H1 (cell line): ENCODE data around the gene CD72. TPM values are rescaled to one million over a fixed set of nuclear protein-coding genes. Genes with fewer than 3 reads are reported as not detected.
"Not testable (repeated sequence)": the region's sequence is repeated elsewhere in the genome, so short reads cannot be mapped to it uniquely, and the experiment has no call there.

Experiments
- CTCF ChIA-PET: fragments of 300-600 bp; sonication (Branson Sonifier 250); formaldehyde crosslinking; loops from one replicate; lab custom pipeline; 2021; ENCODE audit not compliant: partially characterized antibody; lab: Charles Lee
- POLR2A ChIA-PET: fragments of 300-600 bp; sonication (Branson Sonifier 250); formaldehyde crosslinking; loops from one replicate; lab custom pipeline; 2021; ENCODE audit warnings: inconsistent platforms; ENCODE audit not compliant: partially characterized antibody; lab: Charles Lee
- DNase-seq, 2 experiments: peaks; one replicate each; pipeline versions ENCODE4 v3.0.0 to v3.0.0-alpha.2; 2010 to 2022; ENCODE audit warnings: low spot score in 2 of 2, low read depth in 1 of 2, mixed read lengths in 1 of 2
- FAIRE-seq: peaks from 2 replicates; lab custom pipeline; 2011; peaks lifted over from hg19 to GRCh38; lab: Jason Lieb, UNC
- H2AFZ ChIP-seq: 2 replicates; pipeline ENCODE4 v1.8.1; 2012; ENCODE audit warnings: low read length, inconsistent platforms
- H2AK5ac ChIP-seq: 2 replicates; pipeline ENCODE4 v1.6.1; 2013; ENCODE audit warnings: low read depth, low read length
- H2BK120ac ChIP-seq: replicated peaks from 2 replicates; pipeline ENCODE3; 2013; ENCODE audit warnings: low read depth, low read length, inconsistent platforms
- H2BK12ac ChIP-seq: 2 replicates; pipeline ENCODE4 v1.6.1; 2013; ENCODE audit warnings: low read depth, low read length
- H2BK15ac ChIP-seq: 2 replicates; pipeline ENCODE4 v1.6.1; 2013; ENCODE audit warnings: low read length
- H2BK20ac ChIP-seq: 2 replicates; pipeline ENCODE4 v1.6.1; 2013; ENCODE audit warnings: low read length
- H2BK5ac ChIP-seq: 2 replicates; pipeline ENCODE4 v1.6.1; 2013; ENCODE audit warnings: low read depth, low read length
- H3K14ac ChIP-seq: 2 replicates; pipeline ENCODE4 v1.6.1; 2013; ENCODE audit warnings: inconsistent platforms; ENCODE audit not compliant: insufficient read length
- H3K18ac ChIP-seq: 2 replicates; pipeline ENCODE4 v1.6.1; 2013; ENCODE audit warnings: low read length; ENCODE audit errors: extremely low read depth
- H3K23ac ChIP-seq: 2 replicates; pipeline ENCODE4 v1.6.1; 2013; ENCODE audit warnings: inconsistent platforms; ENCODE audit not compliant: insufficient read length
- H3K23me2 ChIP-seq: 2 replicates; pipeline ENCODE4 v1.6.1; 2013; ENCODE audit warnings: low read depth, low read length
- H3K27ac ChIP-seq: 2 replicates; pipeline ENCODE4 v1.6.1; 2011; ENCODE audit warnings: low read depth, low read length, inconsistent platforms
- H3K27me3 ChIP-seq, 4 experiments: replicated peaks in 1 of 4; 1 replicate in 1 of 4; 2 replicates in 3 of 4; pipeline versions ENCODE4 v1.6.1 to v1.8.1; 2011 to 2013; ENCODE audit warnings: low read length in 3 of 4, mild to moderate bottlenecking in 3 of 4, inconsistent platforms in 2 of 4, mixed read lengths in 2 of 4, moderate library complexity in 1 of 4; ENCODE audit not compliant: control insufficient read depth in 3 of 4, insufficient read depth in 3 of 4; ENCODE audit errors: extremely low read depth in 1 of 4
- H3K36me3 ChIP-seq, 4 experiments: 2 replicates each; pipeline versions ENCODE4 v1.6.1 to v1.8.1; 2011 to 2013; ENCODE audit warnings: mild to moderate bottlenecking in 4 of 4, low read length in 3 of 4, moderate library complexity in 2 of 4, control low read depth in 1 of 4, inconsistent platforms in 1 of 4; ENCODE audit not compliant: insufficient read depth in 4 of 4, control insufficient read depth in 2 of 4
- H3K4ac ChIP-seq: replicated peaks from 2 replicates; pipeline ENCODE3; 2013; ENCODE audit warnings: low read length, low read depth, mixed read lengths, inconsistent platforms; ENCODE audit not compliant: insufficient read length
- H3K4me1 ChIP-seq, 4 experiments: replicated peaks in 1 of 4; 1 replicate in 1 of 4; 2 replicates in 3 of 4; pipeline versions ENCODE4 v1.6.1 to v1.8.1; 2011 to 2013; ENCODE audit warnings: low read length in 3 of 4, inconsistent platforms in 2 of 4, mixed read lengths in 1 of 4; ENCODE audit not compliant: insufficient read depth in 4 of 4, control insufficient read depth in 3 of 4
- H3K4me2 ChIP-seq, 2 experiments: 2 replicates each; pipeline versions ENCODE4 v1.6.1 to v1.8.1; 2011 to 2013; ENCODE audit warnings: low read depth in 2 of 2, low read length in 2 of 2, control low read depth in 1 of 2, inconsistent platforms in 1 of 2, mild to moderate bottlenecking in 1 of 2; ENCODE audit not compliant: insufficient read depth in 1 of 2
- H3K4me3 ChIP-seq, 4 experiments: fragments of 200-600, 300-600 bp in 1 of 4; sonication (generic), shearing (Covaris generic), sonication (Bioruptor Twin) in 1 of 4; 2 replicates each; pipeline versions ENCODE4 v1.5.1 to v1.8.1; 2011 to 2016; ENCODE audit warnings: low read length in 4 of 4, low read depth in 3 of 4, control low read depth in 2 of 4, inconsistent platforms in 2 of 4, mild to moderate bottlenecking in 2 of 4, mixed read lengths in 1 of 4, moderate library complexity in 1 of 4; ENCODE audit not compliant: insufficient read depth in 2 of 4; ENCODE audit errors: extremely low read depth in 1 of 4
- H3K56ac ChIP-seq: replicated peaks from 2 replicates; pipeline ENCODE3; 2013; ENCODE audit warnings: low read depth, mild to moderate bottlenecking, mixed read lengths, low read length, inconsistent platforms; ENCODE audit not compliant: insufficient read length
- H3K79me1 ChIP-seq: 2 replicates; pipeline ENCODE4 v1.6.1; 2013; ENCODE audit warnings: low read depth, low read length, control low read depth
- H3K79me2 ChIP-seq, 2 experiments: 2 replicates each; pipeline versions ENCODE4 v1.6.1 to v1.8.1; 2012 to 2013; ENCODE audit warnings: low read length in 2 of 2, mild to moderate bottlenecking in 2 of 2, inconsistent platforms in 1 of 2; ENCODE audit not compliant: insufficient read depth in 2 of 2, control insufficient read depth in 1 of 2
- H3K9ac ChIP-seq, 4 experiments: replicated peaks in 1 of 4; 1 replicate in 1 of 4; 2 replicates in 3 of 4; pipeline versions ENCODE4 v1.6.1 to v1.8.1; 2011 to 2013; ENCODE audit warnings: low read depth in 3 of 4, low read length in 3 of 4, control low read depth in 2 of 4, mild to moderate bottlenecking in 2 of 4, moderate library complexity in 2 of 4, inconsistent platforms in 1 of 4; ENCODE audit errors: extremely low read depth in 1 of 4
- H3K9me3 ChIP-seq, 2 experiments: 2 replicates each; pipeline versions ENCODE4 v1.6.1 to v1.8.1; 2012 to 2013; ENCODE audit warnings: mild to moderate bottlenecking in 2 of 2, moderate library complexity in 2 of 2, control low read depth in 1 of 2, inconsistent platforms in 1 of 2, low read depth in 1 of 2, low read length in 1 of 2, mixed read lengths in 1 of 2; ENCODE audit not compliant: insufficient read depth in 2 of 2
- H4K20me1 ChIP-seq, 2 experiments: replicated peaks in 1 of 2; 2 replicates each; pipeline versions ENCODE3 to v1.8.1; 2011 to 2013; ENCODE audit warnings: inconsistent platforms in 2 of 2, low read length in 2 of 2, mild to moderate bottlenecking in 1 of 2; ENCODE audit not compliant: insufficient read depth in 2 of 2, control insufficient read depth in 1 of 2
- H4K5ac ChIP-seq: 2 replicates; pipeline ENCODE4 v1.6.1; 2013; ENCODE audit warnings: low read length, low read depth, mixed read lengths, inconsistent platforms; ENCODE audit not compliant: insufficient read length
- H4K8ac ChIP-seq: 2 replicates; pipeline ENCODE4 v1.8.0; 2013; ENCODE audit warnings: mild to moderate bottlenecking, moderate library complexity, low read length, inconsistent platforms; ENCODE audit not compliant: insufficient read depth; ENCODE audit errors: extremely low read depth
- H4K91ac ChIP-seq: replicated peaks from 2 replicates; pipeline ENCODE3; 2013; ENCODE audit warnings: low read length, mixed read lengths, inconsistent platforms; ENCODE audit not compliant: insufficient read length
- WGBS, 2 experiments: shearing (Covaris generic) in 1 of 2; methylation state at CpG; one replicate each; pipeline versions ENCODE4 v1.1.6 to v1.1.7; 2013 to 2015; ENCODE audit warnings: low lambda C conversion rate in 2 of 2, mixed read lengths in 2 of 2, inconsistent platforms in 1 of 2, low coverage in 1 of 2, missing lambda C conversion rate in 1 of 2; ENCODE audit not compliant: insufficient replicate concordance in 2 of 2, insufficient coverage in 1 of 2, insufficient read length in 1 of 2; ENCODE audit errors: extremely low coverage in 1 of 2, missing lambda C conversion rate in 1 of 2; 5-methylcytosine and 5-hydroxymethylcytosine counted together
- polyA plus RNA-seq, 7 experiments: library from polyadenylated mRNA; depleted of rRNA in 3 of 7; stranded (reverse) in 5 of 7; unstranded in 2 of 7; fragments of >200 nt in 5 of 7; fragments of 200-250 nt in 2 of 7; gene quantifications; 1 replicate in 5 of 7; 2 replicates in 1 of 7; 4 replicates in 1 of 7; pipeline versions ENCODE4 v1.2.1 to v1.2.3, GENCODE V29; 2011 to 2013; ENCODE audit warnings: missing spikeins in 2 of 7, mixed read lengths in 2 of 7
- total RNA-seq: library from RNA; stranded (reverse); fragmentation: NEBNext Ultra II Directional; extraction: Animal tissue kit (Norgen Biotek cat#: 25700); gene quantifications from 2 replicates; pipeline ENCODE4 v1.2.1, GENCODE V29; 2021

The CD72 gene
- total and polyA plus RNA-seq, 2 of the 8 experiments (the other 6 are each of a cell fraction or from before 2014, with no cell fraction given), result 4.0 to 4.5 TPM

- H3K79me1 ChIP-seq, H4K8ac ChIP-seq, H3K23me2 ChIP-seq, H2AFZ ChIP-seq, H3K4ac ChIP-seq, DNase-seq, H3K36me3 ChIP-seq, CTCF ChIA-PET, H3K56ac ChIP-seq, H3K9me3 ChIP-seq, H3K27me3 ChIP-seq, H2BK20ac ChIP-seq, H3K18ac ChIP-seq, H3K23ac ChIP-seq, H3K4me3 ChIP-seq, H4K91ac ChIP-seq, H3K4me2 ChIP-seq, H3K9ac ChIP-seq, H3K27ac ChIP-seq, H2BK12ac ChIP-seq, H2AK5ac ChIP-seq, H3K14ac ChIP-seq, H3K79me2 ChIP-seq, H2BK5ac ChIP-seq, H2BK120ac ChIP-seq, H2BK15ac ChIP-seq, H4K5ac ChIP-seq, H4K20me1 ChIP-seq, POLR2A ChIA-PET, FAIRE-seq: not testable (repeated sequence)
- 87% methylated on average over 2 of the region's 2 CpGs; no CpG with 5 or more reads in 1 of the 2 experiments for WGBS, 2 experiments
- peaks cover 0 to 15% (median 9%) of the 10 kb centered on the region in 4 experiments; a peak in 6 of 7 replicates for H3K4me1 ChIP-seq
These were observed 21.3 kb downstream of the CD72 start for GRCh38 chr9:35596907-35597306.
